SK-N-MC (cell line): ENCODE measurements around the gene PGGHG.

Experiments
- EZH2 ChIP-seq: fragments of 200-600 bp; sonication (generic); IDR thresholded peaks from one replicate; pipeline ENCODE4 v1.6.1; 2017; ENCODE audit warnings: antibody characterized with exemption
- FOXP2 ChIP-seq: optimal IDR thresholded peaks from 2 replicates; pipeline ENCODE3; 2011; ENCODE audit warnings: mild to moderate bottlenecking, moderate library complexity; ENCODE audit not compliant: insufficient read depth; ENCODE audit errors: extremely low read length, control extremely low read depth
- POLR2AphosphoS5 ChIP-seq: IDR thresholded peaks from 2 replicates; pipeline ENCODE4 v1.6.1; 2012; ENCODE audit warnings: mild to moderate bottlenecking, low read depth, low read length, borderline replicate concordance

- TF ChIP-seq EZH2 (no peak), FOXP2 (no peak), POLR2AphosphoS5 (no peak; the same call in 1 of the 2 replicates)
These were observed at the start of gene PGGHG for GRCh38 chr11:288478-289397.
